K562 (cell line): ENCODE data around the gene UNC45A. TPM values are rescaled to one million over a fixed set of nuclear protein-coding genes. Genes with fewer than 3 reads are reported as not detected.

Source experiments
- RBM25 ChIP-seq: fragments of 200-400 bp; formaldehyde crosslinking; IDR thresholded peaks from 2 replicates; pipeline ENCODE4 v1.6.1; 2018; ENCODE audit warnings: low read length, low read depth, moderate library complexity; ENCODE audit not compliant: severe bottlenecking
- ZNF79 ChIP-seq: fragments of 250-450 bp; sonication (Bioruptor Pico); IDR thresholded peaks from 2 replicates; pipeline ENCODE4 v1.4.0; 2020; ENCODE audit warnings: low read depth, mild to moderate bottlenecking, moderate library complexity
- polyA plus RNA-seq, 8 experiments: library from polyadenylated mRNA; depleted of rRNA in 4 of 8; stranded (reverse) in 5 of 8; unstranded in 3 of 8; fragments of >200 nt; fragmentation: Nextera tagmentation in 2 of 8; fragmentation: Illumina TruSeq in 1 of 8; extraction: Ambion mirVana in 2 of 8; extraction: Trizol in 1 of 8; gene quantifications; 2 replicates each; pipeline versions ENCODE4 v1.2.1 to v1.2.3, GENCODE V29; 2011 to 2014; ENCODE audit warnings: inconsistent platforms in 1 of 8, missing spikeins in 1 of 8
- total RNA-seq, 7 experiments: library from RNA; depleted of rRNA in 6 of 7; stranded (reverse); fragments of >200 nt in 6 of 7; fragmentation: Illumina TruSeq in 2 of 7; extraction: Trizol in 2 of 7; gene quantifications; 2 replicates each; pipeline versions ENCODE4 v1.2.1 to v1.2.3, GENCODE V29; 2011 to 2021; ENCODE audit warnings: low replicate concordance in 1 of 7
- TF ChIP-seq, protein P1 (sequence below): sonication (generic); formaldehyde crosslinking; IDR thresholded peaks from 2 replicates; pipeline ENCODE4 v1.8.1; 2023; ENCODE audit warnings: mild to moderate bottlenecking, missing genetic modification reagents
- TF ChIP-seq, protein P2 (sequence below): fragments of 450-650 bp; IDR thresholded peaks from 2 replicates; pipeline ENCODE4 v1.6.1; 2016; ENCODE audit warnings: missing biosample characterization, missing genetic modification characterization

UNC45A gene
- total and polyA plus RNA-seq, 9 of the 15 experiments (the other 6 are each of a cell fraction or from before 2014, with no cell fraction given): 22.4 to 79.3 (median 43.7) TPM

DNA sequence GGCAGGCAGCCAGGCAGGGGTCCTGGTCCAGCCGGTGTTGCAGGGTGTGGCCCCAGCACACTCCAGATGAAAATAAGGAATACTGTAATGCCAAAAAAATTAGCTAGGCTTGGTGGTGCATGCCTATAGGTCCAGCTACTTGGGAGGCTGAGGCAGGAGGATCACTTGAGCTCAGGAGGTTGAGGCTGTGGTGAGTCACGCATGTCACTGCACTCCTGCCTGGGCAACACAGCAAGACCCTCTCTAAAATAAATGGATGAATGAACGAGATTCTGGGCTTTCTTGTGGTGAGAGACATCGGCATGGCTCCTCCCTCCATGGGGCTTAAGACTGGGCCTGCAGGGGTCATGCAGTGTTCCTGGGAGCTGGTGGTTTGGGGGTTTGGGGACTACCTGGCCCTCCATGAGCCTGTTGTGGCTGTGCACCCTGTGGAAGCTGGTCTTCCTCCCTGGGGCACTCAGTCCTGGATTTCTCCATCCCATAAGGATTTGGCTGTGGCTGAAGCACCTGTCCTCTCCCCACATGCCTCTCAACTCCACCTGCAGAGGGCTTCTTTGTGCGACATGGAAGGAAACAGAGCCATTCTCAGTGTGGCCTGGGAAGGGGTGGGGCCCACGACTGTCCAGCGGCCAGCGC, 12.0 kb downstream of the UNC45A start (continued):
- TF ChIP-seq, protein P1, sequence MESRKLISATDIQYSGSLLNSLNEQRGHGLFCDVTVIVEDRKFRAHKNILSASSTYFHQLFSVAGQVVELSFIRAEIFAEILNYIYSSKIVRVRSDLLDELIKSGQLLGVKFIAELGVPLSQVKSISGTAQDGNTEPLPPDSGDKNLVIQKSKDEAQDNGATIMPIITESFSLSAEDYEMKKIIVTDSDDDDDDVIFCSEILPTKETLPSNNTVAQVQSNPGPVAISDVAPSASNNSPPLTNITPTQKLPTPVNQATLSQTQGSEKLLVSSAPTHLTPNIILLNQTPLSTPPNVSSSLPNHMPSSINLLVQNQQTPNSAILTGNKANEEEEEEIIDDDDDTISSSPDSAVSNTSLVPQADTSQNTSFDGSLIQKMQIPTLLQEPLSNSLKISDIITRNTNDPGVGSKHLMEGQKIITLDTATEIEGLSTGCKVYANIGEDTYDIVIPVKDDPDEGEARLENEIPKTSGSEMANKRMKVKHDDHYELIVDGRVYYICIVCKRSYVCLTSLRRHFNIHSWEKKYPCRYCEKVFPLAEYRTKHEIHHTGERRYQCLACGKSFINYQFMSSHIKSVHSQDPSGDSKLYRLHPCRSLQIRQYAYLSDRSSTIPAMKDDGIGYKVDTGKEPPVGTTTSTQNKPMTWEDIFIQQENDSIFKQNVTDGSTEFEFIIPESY (CRISPR knock-in tag): peak; percentile 74
- TF ChIP-seq RBM25 (peak; percentile 53), ZNF79 (CRISPR knock-in tag) (no peak)
- TF ChIP-seq, protein P2, sequence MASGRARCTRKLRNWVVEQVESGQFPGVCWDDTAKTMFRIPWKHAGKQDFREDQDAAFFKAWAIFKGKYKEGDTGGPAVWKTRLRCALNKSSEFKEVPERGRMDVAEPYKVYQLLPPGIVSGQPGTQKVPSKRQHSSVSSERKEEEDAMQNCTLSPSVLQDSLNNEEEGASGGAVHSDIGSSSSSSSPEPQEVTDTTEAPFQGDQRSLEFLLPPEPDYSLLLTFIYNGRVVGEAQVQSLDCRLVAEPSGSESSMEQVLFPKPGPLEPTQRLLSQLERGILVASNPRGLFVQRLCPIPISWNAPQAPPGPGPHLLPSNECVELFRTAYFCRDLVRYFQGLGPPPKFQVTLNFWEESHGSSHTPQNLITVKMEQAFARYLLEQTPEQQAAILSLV (tag): no peak
